H1 (cell line): ENCODE measurements around the gene ALG14. TPM values are rescaled to one million over a fixed set of nuclear protein-coding genes. Genes with fewer than 3 reads are reported as not detected.

Experiments
- CHD7 ChIP-seq: fragments of 300-600 bp; sonication (generic); IDR thresholded peaks from 2 replicates; pipeline ENCODE4 v1.7.1; 2012; ENCODE audit warnings: low read length, moderate library complexity, mild to moderate bottlenecking, inconsistent platforms; ENCODE audit not compliant: insufficient replicate concordance
- CTBP2 ChIP-seq: IDR thresholded peaks from 2 replicates; pipeline ENCODE4 v1.7.0; 2011; ENCODE audit warnings: borderline replicate concordance, mild to moderate bottlenecking, moderate library complexity, mixed read lengths, low read length; ENCODE audit not compliant: insufficient read depth, insufficient read length
- FOSL1 ChIP-seq: IDR thresholded peaks from 2 replicates; pipeline ENCODE4 v1.6.1; 2011; ENCODE audit warnings: mild to moderate bottlenecking, low read depth, low read length, moderate library complexity; ENCODE audit not compliant: insufficient read depth
- KDM4A ChIP-seq: IDR thresholded peaks from one replicate; pipeline ENCODE4 v1.7.1; 2012; ENCODE audit warnings: low read depth, mild to moderate bottlenecking, moderate library complexity, low read length, inconsistent platforms; ENCODE audit not compliant: severe bottlenecking
- SIRT6 ChIP-seq: IDR thresholded peaks from one replicate; pipeline ENCODE4 v1.7.1; 2012; ENCODE audit warnings: low read length, inconsistent platforms
- TAF7 ChIP-seq: optimal IDR thresholded peaks from 2 replicates; pipeline ENCODE3; 2011; ENCODE audit warnings: low read depth, mild to moderate bottlenecking, inconsistent platforms, low read length, moderate library complexity, borderline replicate concordance
- USF2 ChIP-seq: IDR thresholded peaks from 2 replicates; pipeline ENCODE4 v1.6.1; 2011; ENCODE audit warnings: low read length, improper control_type of control experiment
- polyA plus RNA-seq, 7 experiments: library from polyadenylated mRNA; depleted of rRNA in 3 of 7; stranded (reverse) in 5 of 7; unstranded in 2 of 7; fragments of >200 nt in 5 of 7; fragments of 200-250 nt in 2 of 7; gene quantifications; 1 replicate in 5 of 7; 2 replicates in 1 of 7; 4 replicates in 1 of 7; pipeline versions ENCODE4 v1.2.1 to v1.2.3, GENCODE V29; 2011 to 2013; ENCODE audit warnings: missing spikeins in 2 of 7, mixed read lengths in 2 of 7
- total RNA-seq: library from RNA; stranded (reverse); fragmentation: NEBNext Ultra II Directional; extraction: Animal tissue kit (Norgen Biotek cat#: 25700); gene quantifications from 2 replicates; pipeline ENCODE4 v1.2.1, GENCODE V29; 2021

ALG14 gene
- total and polyA plus RNA-seq, 2 of the 8 experiments (the other 6 are each of a cell fraction or from before 2014, with no cell fraction given), result 0.95 to 1.3 TPM

- TF ChIP-seq CHD7, result no peak
- no peak for TF ChIP-seq SIRT6
- no peak for TF ChIP-seq TAF7
- TF ChIP-seq FOSL1, result no peak
- no peak for TF ChIP-seq KDM4A
- no peak for TF ChIP-seq CTBP2
- no peak for TF ChIP-seq USF2
These were observed 60.4 kb downstream of the ALG14 start (continued) for GRCh38 chr1:95012389-95012788.
